ENCODE results near the gene SHKBP1. TPM values are rescaled to one million over a fixed set of nuclear protein-coding genes. Genes with fewer than 3 reads are reported as not detected.

SHKBP1 gene
- total and polyA plus RNA-seq, 2 of the 13 experiments (the other 11 are each of a cell fraction or from before 2014, with no cell fraction given): 16.2 to 17.4 TPM

GRCh38 chr19:40529093-40529954 is 47.3 kb upstream of the SHKBP1 start (continued):
- 0 out of 2 replicates have a peak, but pooled peaks have one; percentile 36 for TF ChIP-seq ZBTB7B (CRISPR knock-in tag; IDR thresholded peaks at IDR 0.05)
- peak; percentile 54; the same call in 1 of the 2 replicates for TF ChIP-seq POGZ (CRISPR knock-in tag; IDR thresholded peaks at IDR 0.05)
- TF ChIP-seq CTCF (CRISPR knock-in tag; IDR thresholded peaks at IDR 0.05): peak; percentile 95
- peak; percentile 56; the same call in 1 of the 2 replicates for TF ChIP-seq RAD21 (CRISPR knock-in tag; IDR thresholded peaks at IDR 0.05)
- TF ChIP-seq MATR3 (CRISPR knock-in tag; IDR thresholded peaks at IDR 0.05): no peak
- TF ChIP-seq FOXO4 (CRISPR knock-in tag; conservative IDR thresholded peaks at IDR 0.05): no peak
- peak; percentile 69 for TF ChIP-seq RFX1 (IDR thresholded peaks at IDR 0.05)
- TF ChIP-seq ZNF253 (CRISPR knock-in tag; IDR thresholded peaks at IDR 0.05; ENCODE audit: borderline replicate concordance): no peak
- TF ChIP-seq XRCC5 (optimal IDR thresholded peaks at IDR 0.05; ENCODE audit: low read length): peak; percentile 88
- peak; percentile 16; the same call in 1 of the 2 replicates for TF ChIP-seq NFYB (CRISPR knock-in tag; IDR thresholded peaks at IDR 0.05)
- peak; percentile 24; the same call in 1 of the 2 replicates for TF ChIP-seq MTF2 (CRISPR knock-in tag; IDR thresholded peaks at IDR 0.05; ENCODE audit: borderline replicate concordance)
- TF ChIP-seq U2AF2 (IDR thresholded peaks at IDR 0.05; ENCODE audit: low read depth, low read length): no peak
- 0 out of 2 replicates have a peak, but pooled peaks have one; percentile 25 for TF ChIP-seq BHLHE40 (IDR thresholded peaks at IDR 0.05; ENCODE audit: low read length)
- no peak for TF ChIP-seq ZNF597 (CRISPR knock-in tag; IDR thresholded peaks at IDR 0.05)
- no peak for TF ChIP-seq PHF21A (CRISPR knock-in tag; IDR thresholded peaks at IDR 0.05)
- no peak for TF ChIP-seq YY1 (IDR thresholded peaks at IDR 0.05; ENCODE audit: insufficient read depth, insufficient replicate concordance, low read depth, low read length)
- TF ChIP-seq EZH2 (conservative IDR thresholded peaks at IDR 0.05; ENCODE audit: low read depth, low read length): no peak
- TF ChIP-seq THAP11 (CRISPR knock-in tag; IDR thresholded peaks at IDR 0.05): peak; percentile 46; the same call in 1 of the 2 replicates
- TF ChIP-seq ZBTB42 (CRISPR knock-in tag; IDR thresholded peaks at IDR 0.05): no peak
- TF ChIP-seq ISL2 (CRISPR knock-in tag; IDR thresholded peaks at IDR 0.05): no peak
- 0 out of 2 replicates have a peak, but pooled peaks have one; percentile 30 for TF ChIP-seq HDAC1 (CRISPR knock-in tag; IDR thresholded peaks at IDR 0.05)
- no peak for TF ChIP-seq PITX1 (CRISPR knock-in tag; IDR thresholded peaks at IDR 0.05)
- TF ChIP-seq GABPB1 (CRISPR knock-in tag; IDR thresholded peaks at IDR 0.05): peak; percentile 70; the same call in 1 of the 2 replicates
